Progenitor cell of endocrine pancreas (in vitro differentiated cells): ENCODE measurements around the gene GPR78. TPM values are rescaled to one million over a fixed set of nuclear protein-coding genes. Genes with fewer than 3 reads are reported as not detected.
"Not testable (repeated sequence)": the region's sequence is repeated elsewhere in the genome, so short reads cannot be mapped to it uniquely, and the experiment has no call there.

Experiments
- DNase-seq: peaks from one replicate; pipeline ENCODE4 v3.0.0; 2021; ENCODE audit warnings: low spot score; ENCODE audit not compliant: unreplicated experiment
- H3K27ac Mint-ChIP-seq: 2 replicates; pipeline ENCODE4 v1.8.0; 2021; ENCODE audit warnings: mild to moderate bottlenecking, moderate library complexity, mixed read lengths
- H3K27me3 Mint-ChIP-seq: 2 replicates; pipeline ENCODE4 v1.8.0; 2021; ENCODE audit warnings: mixed read lengths
- H3K36me3 Mint-ChIP-seq: 2 replicates; pipeline ENCODE4 v1.8.0; 2022; ENCODE audit warnings: mixed read lengths; ENCODE audit not compliant: insufficient read depth
- H3K4me1 Mint-ChIP-seq: 2 replicates; pipeline ENCODE4 v1.8.0; 2021; ENCODE audit warnings: low read depth, mixed read lengths
- H3K4me3 Mint-ChIP-seq: 2 replicates; pipeline ENCODE4 v1.8.0; 2021; ENCODE audit warnings: low read depth, mild to moderate bottlenecking, moderate library complexity, mixed read lengths
- H3K9me3 Mint-ChIP-seq: 2 replicates; pipeline ENCODE4 v1.8.0; 2021; ENCODE audit warnings: low read depth, mixed read lengths
- total RNA-seq: library from RNA; stranded (reverse); gene quantifications from 2 replicates; pipeline ENCODE4 v1.2.1, GENCODE V29; 2021

GPR78 gene
- total RNA-seq, 1 donor from 2014 or later: 0.31 TPM

GRCh38 chr4:8630240-8630905 is 50.2 kb downstream of the GPR78 start:
- not testable (repeated sequence) for H3K27ac Mint-ChIP-seq, H3K4me3 Mint-ChIP-seq, H3K27me3 Mint-ChIP-seq, H3K36me3 Mint-ChIP-seq, H3K9me3 Mint-ChIP-seq, DNase-seq, H3K4me1 Mint-ChIP-seq

- not testable (repeated sequence) for H3K4me1 Mint-ChIP-seq, H3K4me3 Mint-ChIP-seq, H3K36me3 Mint-ChIP-seq, DNase-seq, H3K27ac Mint-ChIP-seq, H3K9me3 Mint-ChIP-seq, H3K27me3 Mint-ChIP-seq
These were observed 51.7 kb downstream of the GPR78 start for GRCh38 chr4:8631896-8632295.

- H3K27ac Mint-ChIP-seq, DNase-seq, H3K4me1 Mint-ChIP-seq, H3K4me3 Mint-ChIP-seq, H3K36me3 Mint-ChIP-seq, H3K9me3 Mint-ChIP-seq: not testable (repeated sequence)
- H3K27me3 Mint-ChIP-seq: peaks cover 21% of the 10 kb centered on the region
These were observed 54.6 kb downstream of the GPR78 start for GRCh38 chr4:8634773-8635172.

GRCh38 chr4:8635897-8636554 is 55.8 kb downstream of the GPR78 start:
- not testable (repeated sequence) for H3K36me3 Mint-ChIP-seq, H3K4me3 Mint-ChIP-seq, H3K4me1 Mint-ChIP-seq, DNase-seq, H3K9me3 Mint-ChIP-seq, H3K27ac Mint-ChIP-seq
- peaks cover 28% of the 10 kb centered on the region for H3K27me3 Mint-ChIP-seq

Other genes starting within 250 kb of the GPR78 start
- 22.6 and 25.3 TPM in 2 replicates for gene ACOX3, start 139.7 kb upstream of the GPR78 start, total RNA-seq
- 29.1 and 31.0 TPM in 2 replicates for gene TRMT44, start 139.6 kb upstream of the GPR78 start, total RNA-seq
- 0.19 and 0.29 TPM in 2 replicates for gene CPZ, start 12.4 kb downstream of the GPR78 start, total RNA-seq